CD4-positive, alpha-beta T cell (primary cell): Measurements from ENCODE around the gene KIF3C. TPM values are rescaled to one million over a fixed set of nuclear protein-coding genes. Genes with fewer than 3 reads are reported as not detected.

Experiments used
- ATAC-seq: fragments of 200-7000 bp; cut with Tn5 transposase; one replicate; pipeline ENCODE4 v1.10.0; 2022; ENCODE audit warnings: mild to moderate bottlenecking; ENCODE audit not compliant: poor library complexity
- CTCF ChIA-PET: fragments of 350-600 bp; sonication (Branson Sonifier 250); formaldehyde crosslinking; loops from one replicate; lab custom pipeline; 2021; ENCODE audit warnings: antibody characterized with exemption, inconsistent platforms; lab: Charles Lee
- POLR2A ChIA-PET: fragments of 350-600 bp; sonication (Branson Sonifier 250); formaldehyde crosslinking; loops from one replicate; lab custom pipeline; 2021; ENCODE audit warnings: antibody characterized with exemption, inconsistent platforms; lab: Charles Lee
- DNase-seq, 14 experiments: peaks; one replicate each; pipeline ENCODE4 v3.0.0-alpha.2; 2013 to 2020; ENCODE audit warnings: mixed read lengths in 2 of 14
- H3K27ac ChIP-seq, 2 donors: one replicate each; pipeline versions ENCODE4 v1.5.1 to v1.7.0; 2013; ENCODE audit warnings: low read length in 2 of 2, low read depth in 1 of 2, mild to moderate bottlenecking in 1 of 2
- H3K27me3 ChIP-seq, 2 experiments: 1 replicate in 1 of 2; 2 replicates in 1 of 2; pipeline versions ENCODE4 v1.6.1 to v1.7.0; 2013; ENCODE audit warnings: low read length in 2 of 2, control low read depth in 1 of 2, mild to moderate bottlenecking in 1 of 2, moderate library complexity in 1 of 2; ENCODE audit not compliant: insufficient read depth in 2 of 2, control insufficient read depth in 1 of 2
- H3K36me3 ChIP-seq: one replicate; pipeline ENCODE4 v1.6.1; 2013; ENCODE audit warnings: low read length, control low read depth; ENCODE audit not compliant: insufficient read depth
- H3K4me1 ChIP-seq: one replicate; pipeline ENCODE4 v1.6.1; 2013; ENCODE audit warnings: low read length, control low read depth; ENCODE audit not compliant: insufficient read depth
- H3K4me3 ChIP-seq: one replicate; pipeline ENCODE4 v1.5.1; 2013; ENCODE audit warnings: mild to moderate bottlenecking, low read length, moderate library complexity
- H3K9me3 ChIP-seq, 2 experiments: 1 replicate in 1 of 2; 2 replicates in 1 of 2; pipeline versions ENCODE4 v1.6.1 to v1.7.0; 2013; ENCODE audit warnings: low read length in 2 of 2, mild to moderate bottlenecking in 2 of 2, control low read depth in 1 of 2, moderate library complexity in 1 of 2; ENCODE audit not compliant: control insufficient read depth in 1 of 2, insufficient read depth in 1 of 2
- H3K27ac Mint-ChIP-seq: one replicate; pipeline ENCODE4 v1.8.0; 2020; ENCODE audit warnings: mixed read lengths
- H3K27me3 Mint-ChIP-seq: one replicate; pipeline ENCODE4 v1.8.0; 2021; ENCODE audit warnings: mixed read lengths
- H3K36me3 Mint-ChIP-seq: one replicate; pipeline ENCODE4 v1.8.0; 2021; ENCODE audit warnings: low read depth, mixed read lengths
- H3K4me1 Mint-ChIP-seq: one replicate; pipeline ENCODE4 v1.8.0; 2021; ENCODE audit warnings: low read depth, mixed read lengths
- H3K4me3 Mint-ChIP-seq: one replicate; pipeline ENCODE4 v1.8.0; 2020; ENCODE audit warnings: mild to moderate bottlenecking, mixed read lengths
- H3K9me3 Mint-ChIP-seq: one replicate; pipeline ENCODE4 v1.8.0; 2020; ENCODE audit warnings: mixed read lengths
- CTCF ChIP-seq: fragments of 200-600 bp; IDR thresholded peaks from one replicate; pipeline ENCODE4 v1.8.0; 2022; ENCODE audit warnings: antibody characterized with exemption, mild to moderate bottlenecking
- intact Hi-C, 2 experiments: fragments of 100-400 bp; cut with DNase I in 1 of 2; cut with micrococcal nuclease in 1 of 2; formaldehyde crosslinking; loops; one replicate each; pipeline versions ENCODE4 v1.15.1 to v1.9.0; 2023 to 2025; cut with DNase I, micrococcal nuclease
- total RNA-seq, 174 experiments: library from RNA in 2 of 174; stranded (reverse) in 2 of 174; gene quantifications; one replicate each; pipeline ENCODE4 v1.2.3 and lab custom pipeline; 2021 to 2026

Gene KIF3C
- total RNA-seq, 2 experiments from 2014 or later, result 1.8 to 3.4 TPM

- no peak overlapping the region for H3K27ac ChIP-seq
- Mint-ChIP-seq H3K4me3 (peak overlapping the region; percentile 65), H3K27ac (no peak overlapping the region), H3K27me3 (no peaks in the 10 kb centered on the region), H3K4me1 (peaks cover 23% of the 10 kb centered on the region), H3K9me3 (no peaks in the 10 kb centered on the region), H3K36me3 (no peaks in the 10 kb centered on the region)
- no peak for ATAC-seq
- peak in 1 of 14 experiments; percentile 21 for DNase-seq
- H3K9me3 ChIP-seq, result no peaks in the 10 kb centered on the region
- no peaks in the 10 kb centered on the region for H3K36me3 ChIP-seq
- POLR2A ChIA-PET, result interaction anchor here (1.8 to 2.2 kb wide), 2 partner anchors 10 to 53 kb away, joined by 6 to 12 read pairs; partner anchors contain the start of gene RAB10
- H3K4me3 ChIP-seq, result no peak overlapping the region
- H3K27me3 ChIP-seq, result no peaks in the 10 kb centered on the region
- no peak for TF ChIP-seq CTCF
- CTCF ChIA-PET, result no interaction called here
- H3K4me1 ChIP-seq, result peaks cover 24% of the 10 kb centered on the region
- intact Hi-C loops, result no loop called here
Measured at GRCh38 chr2:25980951-25981350, 1.3 kb downstream of the KIF3C start.

GRCh38 chr2:25980076-25980887 lies 2.0 kb downstream of the KIF3C start:
- H3K9me3 Mint-ChIP-seq, result no peaks in the 10 kb centered on the region
- no peak for TF ChIP-seq CTCF
- Histone ChIP-seq H3K27ac (no peak overlapping the region), H3K27me3 (no peaks in the 10 kb centered on the region), H3K9me3 (no peaks in the 10 kb centered on the region), H3K4me1 (peaks cover 24% of the 10 kb centered on the region), H3K36me3 (no peaks in the 10 kb centered on the region), H3K4me3 (no peak overlapping the region)
- POLR2A ChIA-PET, result no interaction called here
- no peaks in the 10 kb centered on the region for H3K27me3 Mint-ChIP-seq
- peaks cover 23% of the 10 kb centered on the region for H3K4me1 Mint-ChIP-seq
- CTCF ChIA-PET, result interaction anchor here (0.6 kb wide), 1 partner anchor 11 kb away, joined by 3 read pairs; no protein-coding TSS in a partner anchor
- H3K27ac Mint-ChIP-seq, result no peak overlapping the region
- DNase-seq, result no peak
- intact Hi-C loops, result no loop called here
- no peak for ATAC-seq
- H3K36me3 Mint-ChIP-seq, result no peaks in the 10 kb centered on the region
- peak overlapping the region; percentile 42 for H3K4me3 Mint-ChIP-seq

- CTCF ChIA-PET, result interaction anchor here (1.9 kb wide), 1 partner anchor 28 kb away, joined by 6 read pairs; no protein-coding TSS in a partner anchor
- ATAC-seq, result no peak
- Mint-ChIP-seq H3K4me1 (peaks cover 23% of the 10 kb centered on the region), H3K9me3 (no peaks in the 10 kb centered on the region), H3K4me3 (peak overlapping the region; percentile 45), H3K36me3 (no peaks in the 10 kb centered on the region), H3K27me3 (no peaks in the 10 kb centered on the region), H3K27ac (no peak overlapping the region)
- POLR2A ChIA-PET, result no interaction called here
- intact Hi-C loops, result no loop called here
- no peak overlapping the region for H3K27ac ChIP-seq
- H3K4me3 ChIP-seq, result no peak overlapping the region
- no peaks in the 10 kb centered on the region for H3K27me3 ChIP-seq
- H3K9me3 ChIP-seq, result no peaks in the 10 kb centered on the region
- H3K36me3 ChIP-seq, result no peaks in the 10 kb centered on the region
- DNase-seq, result no peak
- H3K4me1 ChIP-seq, result peaks cover 24% of the 10 kb centered on the region
- TF ChIP-seq CTCF, result no peak
Measured at GRCh38 chr2:25979001-25979400, 3.3 kb downstream of the KIF3C start.
